ENCODE data around the gene CD300C.

DNA sequence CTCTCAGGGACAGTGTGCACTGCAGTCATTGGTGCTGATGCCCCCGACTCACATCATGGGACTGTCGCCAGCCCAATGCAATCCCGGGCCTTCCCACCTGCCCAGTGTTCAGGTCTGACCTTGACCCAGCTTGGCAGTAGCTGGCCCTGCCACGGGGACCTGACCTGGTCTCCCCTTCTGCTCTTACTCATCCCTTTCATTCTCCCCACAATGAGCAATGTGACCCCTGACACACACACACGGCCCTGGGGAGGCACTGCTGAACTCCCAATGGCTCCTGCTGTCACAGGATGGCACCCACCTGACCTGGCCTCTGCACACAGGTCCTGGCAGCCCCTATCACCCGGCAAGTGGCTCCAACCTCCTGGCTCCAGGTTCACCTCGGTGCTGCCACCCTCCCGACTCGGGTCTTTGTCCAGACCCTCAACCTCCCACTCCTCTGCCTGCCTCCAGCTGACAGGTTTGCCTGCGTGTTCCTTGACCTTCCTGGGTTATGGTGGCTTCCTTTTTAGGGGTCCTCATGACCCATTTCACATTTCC is 6.6 kb downstream of the CD300C start:
- TF ChIP-seq, protein P1, sequence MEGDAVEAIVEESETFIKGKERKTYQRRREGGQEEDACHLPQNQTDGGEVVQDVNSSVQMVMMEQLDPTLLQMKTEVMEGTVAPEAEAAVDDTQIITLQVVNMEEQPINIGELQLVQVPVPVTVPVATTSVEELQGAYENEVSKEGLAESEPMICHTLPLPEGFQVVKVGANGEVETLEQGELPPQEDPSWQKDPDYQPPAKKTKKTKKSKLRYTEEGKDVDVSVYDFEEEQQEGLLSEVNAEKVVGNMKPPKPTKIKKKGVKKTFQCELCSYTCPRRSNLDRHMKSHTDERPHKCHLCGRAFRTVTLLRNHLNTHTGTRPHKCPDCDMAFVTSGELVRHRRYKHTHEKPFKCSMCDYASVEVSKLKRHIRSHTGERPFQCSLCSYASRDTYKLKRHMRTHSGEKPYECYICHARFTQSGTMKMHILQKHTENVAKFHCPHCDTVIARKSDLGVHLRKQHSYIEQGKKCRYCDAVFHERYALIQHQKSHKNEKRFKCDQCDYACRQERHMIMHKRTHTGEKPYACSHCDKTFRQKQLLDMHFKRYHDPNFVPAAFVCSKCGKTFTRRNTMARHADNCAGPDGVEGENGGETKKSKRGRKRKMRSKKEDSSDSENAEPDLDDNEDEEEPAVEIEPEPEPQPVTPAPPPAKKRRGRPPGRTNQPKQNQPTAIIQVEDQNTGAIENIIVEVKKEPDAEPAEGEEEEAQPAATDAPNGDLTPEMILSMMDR (conservative IDR thresholded peaks at IDR 0.05 in 1 of 2, IDR thresholded peaks at IDR 0.05 in 1 of 2; ENCODE audit: low read depth in 1 of 2, low read length in 2 of 2), result no peak
- TF ChIP-seq EZH2 (IDR thresholded peaks at IDR 0.05; ENCODE audit: low read length, missing control alignments), result no peak
